A549 (cell line): ENCODE results near the gene GMDS. TPM values are rescaled to one million over a fixed set of nuclear protein-coding genes. Genes with fewer than 3 reads are reported as not detected.

ENCODE experiments used
- ATAC-seq, 2 experiments: fragments of 200-7000 bp in 1 of 2; fragments of >200 bp in 1 of 2; cut with Nextera tagmentation in 1 of 2; cut with Tn5 transposase in 1 of 2; 3 replicates each; pipeline versions ENCODE4 v1.8.0 to v1.9.1; 2018 to 2020; ENCODE audit warnings: mild to moderate bottlenecking in 1 of 2, moderate library complexity in 1 of 2
- CTCF ChIA-PET: fragments of 300-600 bp; sonication (Branson Sonifier 250); formaldehyde crosslinking; extraction: SDS; loops from one replicate; lab custom pipeline; 2021; ENCODE audit warnings: antibody characterized with exemption, inconsistent platforms; lab: Yijun Ruan, JAX
- POLR2A ChIA-PET: fragments of 350-600 bp; formaldehyde crosslinking; extraction: SDS; loops from one replicate; lab custom pipeline; 2021; ENCODE audit warnings: antibody characterized with exemption, inconsistent platforms; lab: Yijun Ruan, JAX
- DNase-seq, 2 experiments: peaks; one replicate each; pipeline versions ENCODE4 v3.0.0 to v3.0.0-alpha.2; 2011 to 2016; ENCODE audit warnings: low read depth in 1 of 2, low spot score in 1 of 2
- FAIRE-seq: peaks from 2 replicates; lab custom pipeline; 2011; peaks lifted over from hg19 to GRCh38; lab: Jason Lieb, UNC
- H3K27ac ChIP-seq, 2 experiments: fragments of >200 bp; sonication (Bioruptor Twin); formaldehyde crosslinking; 3 replicates each; pipeline ENCODE4 v1.5.1; 2016 to 2017
- H3K4me1 ChIP-seq: fragments of >200 bp; sonication (Bioruptor Twin); formaldehyde crosslinking; 3 replicates; pipeline ENCODE4 v1.6.1; 2016
- H3K4me2 ChIP-seq: fragments of >200 bp; sonication (Bioruptor Twin); formaldehyde crosslinking; 3 replicates; pipeline ENCODE4 v1.6.1; 2016
- H3K4me3 ChIP-seq: fragments of >200 bp; sonication (Bioruptor Twin); formaldehyde crosslinking; 3 replicates; pipeline ENCODE4 v1.5.1; 2016
- H3K9me3 ChIP-seq: fragments of >200 bp; sonication (Bioruptor Twin); formaldehyde crosslinking; 3 replicates; pipeline ENCODE4 v1.6.1; 2016
- CBX8 ChIP-seq: fragments of 200-600 bp; sonication (generic); IDR thresholded peaks from 2 replicates; pipeline ENCODE4 v1.6.1; 2016
- ELK1 ChIP-seq: fragments of 150-350 bp; IDR thresholded peaks from 2 replicates; pipeline ENCODE4 v1.6.1; 2014; ENCODE audit warnings: low read depth, mild to moderate bottlenecking, low read length
- GATA3 ChIP-seq: IDR thresholded peaks from 2 replicates; pipeline ENCODE4 v1.6.1; 2012; ENCODE audit warnings: borderline replicate concordance
- HOXA7 ChIP-seq: fragments of 250-450 bp; sonication (Bioruptor Pico); IDR thresholded peaks from 2 replicates; pipeline ENCODE4 v1.5.0; 2020; ENCODE audit warnings: mild to moderate bottlenecking, moderate library complexity
- HOXB13 ChIP-seq: fragments of 250-450 bp; sonication (Bioruptor Pico); IDR thresholded peaks from 2 replicates; pipeline ENCODE4 v1.5.0; 2020; ENCODE audit warnings: low read depth, mild to moderate bottlenecking, moderate library complexity
- HOXB5 ChIP-seq: fragments of 250-450 bp; sonication (Bioruptor Pico); IDR thresholded peaks from 2 replicates; pipeline ENCODE4 v1.5.0; 2020; ENCODE audit warnings: mild to moderate bottlenecking, moderate library complexity
- JUN ChIP-seq, 2 experiments: fragments of >200 bp; sonication (Bioruptor Twin); formaldehyde crosslinking; IDR thresholded peaks; 2 replicates in 1 of 2; 3 replicates in 1 of 2; pipeline ENCODE4 v1.6.1; 2016 to 2017
- KDM1A ChIP-seq: fragments of 200-600 bp; sonication (generic); IDR thresholded peaks from 2 replicates; pipeline ENCODE4 v1.6.1; 2016; ENCODE audit warnings: low read depth, mild to moderate bottlenecking
- MAZ ChIP-seq: fragments of 150-350 bp; IDR thresholded peaks from 2 replicates; pipeline ENCODE4 v1.6.1; 2014; ENCODE audit warnings: antibody characterized with exemption, low read depth, low read length, borderline replicate concordance
- MYC ChIP-seq: IDR thresholded peaks from 2 replicates; pipeline ENCODE4 v1.6.1; 2012; ENCODE audit warnings: mild to moderate bottlenecking, inconsistent platforms, low read length, improper control_type of control experiment, borderline replicate concordance
- NPAS2 ChIP-seq: fragments of 250-450 bp; sonication (Bioruptor Pico); IDR thresholded peaks from 2 replicates; pipeline ENCODE4 v1.8.0; 2022; ENCODE audit warnings: mild to moderate bottlenecking, moderate library complexity, borderline replicate concordance
- PHF8 ChIP-seq: fragments of 200-600 bp; sonication (generic); IDR thresholded peaks from 2 replicates; pipeline ENCODE4 v1.6.1; 2016; ENCODE audit warnings: low read depth, mild to moderate bottlenecking, antibody characterized with exemption, moderate library complexity, borderline replicate concordance
- POLR2AphosphoS2 ChIP-seq: conservative IDR thresholded peaks from 2 replicates; pipeline ENCODE4 v1.6.1; 2012; ENCODE audit warnings: low read length, improper control_type of control experiment, inconsistent platforms
- RAD21 ChIP-seq, 2 experiments: fragments of >200 bp in 1 of 2; sonication (Bioruptor Twin) in 1 of 2; formaldehyde crosslinking in 1 of 2; IDR thresholded peaks in 1 of 2; conservative IDR thresholded peaks in 1 of 2; 2 replicates in 1 of 2; 3 replicates in 1 of 2; pipeline ENCODE4 v1.6.1; 2012 to 2018; ENCODE audit warnings: inconsistent platforms in 1 of 2
- SMC3 ChIP-seq: fragments of >200 bp; sonication (Bioruptor Twin); formaldehyde crosslinking; IDR thresholded peaks from 3 replicates; pipeline ENCODE4 v1.6.1; 2018; ENCODE audit warnings: inconsistent platforms
- WGBS: methylation state at CpG from one replicate; pipeline ENCODE4 v1.1.6; 2017; ENCODE audit errors: missing lambda C conversion rate; 5-methylcytosine and 5-hydroxymethylcytosine counted together
- polyA plus RNA-seq, 4 experiments: library from polyadenylated mRNA; depleted of rRNA in 3 of 4; stranded (reverse); fragments of >200 nt; fragmentation: RNase III in 1 of 4; extraction: RNeasy Plus Mini Kit Qiagen cat#74134 plus additional on column Dnase treatment in 1 of 4; gene quantifications; 2 replicates in 3 of 4; 3 replicates in 1 of 4; pipeline ENCODE4 v1.2.3, GENCODE V29; 2011 to 2017
- TF ChIP-seq, protein P1 (sequence below): fragments of >200 bp; sonication (Bioruptor Twin); formaldehyde crosslinking; IDR thresholded peaks from 3 replicates; pipeline ENCODE4 v1.5.1; 2016
- TF ChIP-seq, protein P2 (sequence below): fragments of 250-450 bp; sonication (Bioruptor Pico); IDR thresholded peaks from 2 replicates; pipeline ENCODE4 v1.5.0; 2021; ENCODE audit warnings: mild to moderate bottlenecking, moderate library complexity, borderline replicate concordance

GMDS gene
- polyA plus RNA-seq, 2 of the 4 experiments (the other 2 are of a cell fraction) = 9.9 to 12.4 TPM

DNA sequence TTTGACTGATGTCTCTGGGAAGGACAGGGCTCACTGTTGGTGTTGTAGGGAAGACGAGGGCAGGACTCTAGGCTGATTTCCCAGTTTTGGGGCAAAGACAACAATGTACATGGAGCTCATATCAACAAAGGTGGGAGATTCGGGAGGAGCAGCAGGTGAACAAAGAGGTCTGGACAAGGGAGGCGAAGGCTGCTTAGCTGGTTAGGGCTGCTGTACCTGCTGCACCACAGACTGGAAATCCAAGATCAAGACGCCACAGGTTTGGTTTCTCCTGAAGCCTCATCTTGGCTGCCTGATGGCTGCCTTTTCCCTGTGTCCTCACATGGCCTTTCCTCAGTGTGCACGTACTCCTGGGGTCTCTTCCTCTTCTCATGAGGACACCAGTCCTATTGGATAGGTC, 348.5 kb downstream of the GMDS start:
- Histone ChIP-seq H3K4me1 (no peaks in the 10 kb centered on the region), H3K9me3 (no peaks in the 10 kb centered on the region), H3K27ac (no peak overlapping the region), H3K4me2 (no peak overlapping the region), H3K4me3 (no peak overlapping the region)
- 86% methylated on average over 5 of the region's 5 CpGs for WGBS
- DNase-seq = no peak
- ChIA-PET CTCF (no interaction called here), POLR2A (no interaction called here)
- TF ChIP-seq SMC3 = no peak
- TF ChIP-seq GATA3 = no peak
- no peak for TF ChIP-seq JUN (IDR thresholded peaks at IDR 0.05)
- TF ChIP-seq NPAS2 (CRISPR knock-in tag) = no peak
- no peak for TF ChIP-seq HOXB5 (CRISPR knock-in tag)
- no peak for TF ChIP-seq PHF8
- no peak for TF ChIP-seq MYC
- TF ChIP-seq, protein P1, sequence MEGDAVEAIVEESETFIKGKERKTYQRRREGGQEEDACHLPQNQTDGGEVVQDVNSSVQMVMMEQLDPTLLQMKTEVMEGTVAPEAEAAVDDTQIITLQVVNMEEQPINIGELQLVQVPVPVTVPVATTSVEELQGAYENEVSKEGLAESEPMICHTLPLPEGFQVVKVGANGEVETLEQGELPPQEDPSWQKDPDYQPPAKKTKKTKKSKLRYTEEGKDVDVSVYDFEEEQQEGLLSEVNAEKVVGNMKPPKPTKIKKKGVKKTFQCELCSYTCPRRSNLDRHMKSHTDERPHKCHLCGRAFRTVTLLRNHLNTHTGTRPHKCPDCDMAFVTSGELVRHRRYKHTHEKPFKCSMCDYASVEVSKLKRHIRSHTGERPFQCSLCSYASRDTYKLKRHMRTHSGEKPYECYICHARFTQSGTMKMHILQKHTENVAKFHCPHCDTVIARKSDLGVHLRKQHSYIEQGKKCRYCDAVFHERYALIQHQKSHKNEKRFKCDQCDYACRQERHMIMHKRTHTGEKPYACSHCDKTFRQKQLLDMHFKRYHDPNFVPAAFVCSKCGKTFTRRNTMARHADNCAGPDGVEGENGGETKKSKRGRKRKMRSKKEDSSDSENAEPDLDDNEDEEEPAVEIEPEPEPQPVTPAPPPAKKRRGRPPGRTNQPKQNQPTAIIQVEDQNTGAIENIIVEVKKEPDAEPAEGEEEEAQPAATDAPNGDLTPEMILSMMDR = no peak
- TF ChIP-seq CBX8 = no peak
- no peak for TF ChIP-seq RAD21 (conservative IDR thresholded peaks at IDR 0.05 in 1 of 2, IDR thresholded peaks at IDR 0.05 in 1 of 2)
- TF ChIP-seq POLR2AphosphoS2 = no peak
- no peak for TF ChIP-seq KDM1A
- TF ChIP-seq ELK1 = no peak
- no peak for TF ChIP-seq MAZ
- TF ChIP-seq, protein P2, sequence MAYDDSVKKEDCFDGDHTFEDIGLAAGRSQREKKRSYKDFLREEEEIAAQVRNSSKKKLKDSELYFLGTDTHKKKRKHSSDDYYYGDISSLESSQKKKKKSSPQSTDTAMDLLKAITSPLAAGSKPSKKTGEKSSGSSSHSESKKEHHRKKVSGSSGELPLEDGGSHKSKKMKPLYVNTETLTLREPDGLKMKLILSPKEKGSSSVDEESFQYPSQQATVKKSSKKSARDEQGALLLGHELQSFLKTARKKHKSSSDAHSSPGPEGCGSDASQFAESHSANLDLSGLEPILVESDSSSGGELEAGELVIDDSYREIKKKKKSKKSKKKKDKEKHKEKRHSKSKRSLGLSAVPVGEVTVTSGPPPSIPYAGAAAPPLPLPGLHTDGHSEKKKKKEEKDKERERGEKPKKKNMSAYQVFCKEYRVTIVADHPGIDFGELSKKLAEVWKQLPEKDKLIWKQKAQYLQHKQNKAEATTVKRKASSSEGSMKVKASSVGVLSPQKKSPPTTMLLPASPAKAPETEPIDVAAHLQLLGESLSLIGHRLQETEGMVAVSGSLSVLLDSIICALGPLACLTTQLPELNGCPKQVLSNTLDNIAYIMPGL (CRISPR knock-in tag) = no peak
- ATAC-seq = no peak
- no peak for FAIRE-seq

GRCh38 chr6:1895721-1896120, 349.7 kb downstream of the GMDS start:
- no peaks in the 10 kb centered on the region for H3K4me1 ChIP-seq
- H3K9me3 ChIP-seq = no peaks in the 10 kb centered on the region
- TF ChIP-seq HOXA7 (CRISPR knock-in tag) = no peak
- TF ChIP-seq HOXB13 (CRISPR knock-in tag) = no peak
- TF ChIP-seq, protein P1 = no peak
- TF ChIP-seq, all 56 proteins: peak for 0
- Histone ChIP-seq H3K27ac (no peak overlapping the region), H3K4me3 (no peak overlapping the region), H3K4me2 (no peak overlapping the region)
- no peak for FAIRE-seq
- POLR2A ChIA-PET = no interaction called here
- CTCF ChIA-PET = interaction anchor here (1.5 kb wide), 1 partner anchor 209 kb away, joined by 3 read pairs; no protein-coding TSS in a partner anchor
- DNase-seq = no peak
- ATAC-seq = no peak
- WGBS = 80% methylated on average over 3 of the region's 3 CpGs
